WERI-Rb-1 (cell line): ENCODE results near the gene SEPTIN7.

ENCODE experiments used
- DNase-seq: peaks from one replicate; pipeline ENCODE4 v3.0.0-alpha.2; 2020
- H3K27ac ChIP-seq: fragments of 250-450 bp; sonication (Bioruptor Pico); 2 replicates; pipeline ENCODE4 v1.5.1; 2020; ENCODE audit warnings: mild to moderate bottlenecking, moderate library complexity
- H3K27me3 ChIP-seq: fragments of 250-450 bp; sonication (Bioruptor Pico); 2 replicates; pipeline ENCODE4 v1.5.1; 2021; ENCODE audit warnings: mild to moderate bottlenecking, low read depth, moderate library complexity; ENCODE audit not compliant: insufficient read depth, severe bottlenecking
- H3K36me3 ChIP-seq: fragments of 250-450 bp; sonication (Bioruptor Pico); 2 replicates; pipeline ENCODE4 v1.5.1; 2020; ENCODE audit warnings: mild to moderate bottlenecking, moderate library complexity
- H3K4me3 ChIP-seq: 2 replicates; pipeline ENCODE4 v1.5.1; 2011; ENCODE audit warnings: low read depth, mild to moderate bottlenecking, control low read depth, low read length
- H3K9me3 ChIP-seq: fragments of 250-450 bp; sonication (Bioruptor Pico); 2 replicates; pipeline ENCODE4 v1.5.1; 2021; ENCODE audit warnings: mild to moderate bottlenecking, moderate library complexity; ENCODE audit not compliant: severe bottlenecking
- CTCF ChIP-seq: IDR thresholded peaks from 2 replicates; pipeline ENCODE4 v1.5.1; 2011; ENCODE audit warnings: low read depth, mild to moderate bottlenecking, control low read depth, inconsistent platforms, low read length

The SEPTIN7 gene

GRCh38 chr7:35818513-35818912 lies 17.7 kb downstream of the SEPTIN7 start:
- H3K9me3 ChIP-seq: peaks cover 5% of the 10 kb centered on the region
- H3K4me3 ChIP-seq: no peak overlapping the region
- H3K27me3 ChIP-seq: no peaks in the 10 kb centered on the region
- no peaks in the 10 kb centered on the region for H3K36me3 ChIP-seq
- no peak overlapping the region for H3K27ac ChIP-seq
- no peak for DNase-seq
- TF ChIP-seq CTCF: no peak

- no peak for DNase-seq
- Histone ChIP-seq H3K27ac (no peak overlapping the region), H3K9me3 (peaks cover 5% of the 10 kb centered on the region), H3K27me3 (no peaks in the 10 kb centered on the region), H3K4me3 (no peak overlapping the region), H3K36me3 (no peaks in the 10 kb centered on the region)
- TF ChIP-seq CTCF: no peak
Measured at GRCh38 chr7:35819310-35819709, 18.5 kb downstream of the SEPTIN7 start.

GRCh38 chr7:35819954-35820703 lies 19.3 kb downstream of the SEPTIN7 start:
- peaks cover 5% of the 10 kb centered on the region for H3K9me3 ChIP-seq
- no peak for DNase-seq
- H3K27ac ChIP-seq: no peak overlapping the region
- no peak overlapping the region for H3K4me3 ChIP-seq
- TF ChIP-seq CTCF: no peak
- H3K27me3 ChIP-seq: no peaks in the 10 kb centered on the region
- no peaks in the 10 kb centered on the region for H3K36me3 ChIP-seq

DNA sequence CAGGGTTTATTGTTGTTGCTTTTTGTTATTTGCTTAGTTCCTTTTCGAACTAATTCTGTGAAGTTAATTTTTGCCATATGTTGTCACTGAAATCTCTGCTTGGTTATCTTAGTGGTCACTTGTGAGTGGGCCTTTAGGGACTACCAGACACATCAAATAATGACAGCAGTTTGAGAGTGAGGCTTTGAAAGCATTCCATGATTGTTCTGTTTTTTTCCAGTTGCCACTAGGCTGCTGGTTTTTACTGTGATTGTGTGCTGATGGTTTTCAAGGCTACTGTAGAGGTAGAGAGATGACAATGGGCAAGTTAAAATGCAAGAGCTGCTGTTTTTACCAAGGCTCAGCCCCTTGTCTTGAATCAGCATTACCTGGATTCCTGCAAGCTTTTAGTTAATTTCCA lies 20.0 kb downstream of the SEPTIN7 start:
- Histone ChIP-seq H3K9me3 (peaks cover 5% of the 10 kb centered on the region), H3K27ac (no peak overlapping the region)

GRCh38 chr7:35823440-35823839 lies 22.6 kb downstream of the SEPTIN7 start:
- no peak for TF ChIP-seq CTCF
- DNase-seq: no peak
- no peak overlapping the region for H3K27ac ChIP-seq
- no peaks in the 10 kb centered on the region for H3K27me3 ChIP-seq
- H3K36me3 ChIP-seq: no peaks in the 10 kb centered on the region
- H3K4me3 ChIP-seq: no peak overlapping the region
- H3K9me3 ChIP-seq: peaks cover 5% of the 10 kb centered on the region

More for the DNA sequence above, 20.0 kb downstream of the SEPTIN7 start:
- TF ChIP-seq CTCF: no peak
- Histone ChIP-seq H3K27me3 (no peaks in the 10 kb centered on the region), H3K4me3 (no peak overlapping the region), H3K36me3 (no peaks in the 10 kb centered on the region)
- no peak for DNase-seq

DNA sequence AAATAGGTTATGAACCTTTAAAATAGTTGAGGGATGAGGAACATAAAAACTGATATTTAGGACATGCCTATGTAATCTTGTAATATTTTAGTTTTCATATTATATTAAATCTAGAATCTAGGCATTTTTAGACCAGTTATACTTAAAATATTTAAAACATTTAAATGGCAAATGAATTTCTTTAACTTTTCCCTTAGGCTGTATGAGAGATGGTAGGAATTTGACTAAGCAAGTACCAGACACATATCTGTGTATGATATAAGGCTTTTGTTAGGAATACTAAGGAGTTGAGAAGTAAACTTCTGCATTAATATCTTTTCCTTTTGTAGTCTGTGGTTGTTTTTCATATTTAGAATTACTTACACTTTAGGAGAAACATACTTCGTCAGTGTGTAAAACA lies 25.1 kb downstream of the SEPTIN7 start:
- TF ChIP-seq CTCF: no peak
- H3K9me3 ChIP-seq: peaks cover 5% of the 10 kb centered on the region
- no peaks in the 10 kb centered on the region for H3K36me3 ChIP-seq
- DNase-seq: no peak
- H3K4me3 ChIP-seq: no peak overlapping the region
- H3K27ac ChIP-seq: no peak overlapping the region
- H3K27me3 ChIP-seq: no peaks in the 10 kb centered on the region
